HAP-1 (cell line): ENCODE data around the gene DDI1.

Experiments used
- DNase-seq, 2 experiments: peaks; one replicate each; pipeline ENCODE4 v3.0.0-alpha.2; 2016 to 2020; ENCODE audit warnings: low spot score in 2 of 2
- H3K27me3 ChIP-seq: fragments of 250-450 bp; sonication (Bioruptor Pico); 2 replicates; pipeline ENCODE4 v1.5.1; 2020; ENCODE audit warnings: low read depth, mild to moderate bottlenecking, moderate library complexity
- H3K36me3 ChIP-seq: fragments of 250-450 bp; sonication (Bioruptor Pico); replicated peaks from 2 replicates; pipeline ENCODE4 v1.5.1; 2020; ENCODE audit warnings: mild to moderate bottlenecking
- H3K4me1 ChIP-seq: fragments of 250-450 bp; sonication (Bioruptor Pico); 2 replicates; pipeline ENCODE4 v1.5.1; 2020; ENCODE audit warnings: mild to moderate bottlenecking
- H3K4me3 ChIP-seq: fragments of 250-450 bp; sonication (Bioruptor Pico); 2 replicates; pipeline ENCODE4 v1.5.1; 2020; ENCODE audit warnings: mild to moderate bottlenecking, moderate library complexity
- H3K9me3 ChIP-seq: fragments of 250-450 bp; sonication (Bioruptor Pico); 2 replicates; pipeline ENCODE4 v1.5.1; 2020; ENCODE audit warnings: mild to moderate bottlenecking, moderate library complexity
- in situ Hi-C: fragments of 300-500 bp; cut with MboI; formaldehyde crosslinking; loops from 3 replicates; pipeline ENCODE4 v1.14.3; 2020; ENCODE audit warnings: low sequenced_read_pairs, inconsistent platforms, mixed read lengths

Gene DDI1

GRCh38 chr11:104051778-104052177 lies 15.3 kb downstream of the DDI1 start:
- no peaks in the 10 kb centered on the region for H3K4me1 ChIP-seq
- no peak for DNase-seq
- in situ Hi-C loops = no loop called here
- H3K9me3 ChIP-seq = no peaks in the 10 kb centered on the region
- H3K4me3 ChIP-seq = no peak overlapping the region
- no peaks in the 10 kb centered on the region for H3K27me3 ChIP-seq
- H3K36me3 ChIP-seq = no peaks in the 10 kb centered on the region

GRCh38 chr11:104053743-104054478 lies 17.5 kb downstream of the DDI1 start:
- Histone ChIP-seq H3K27me3 (no peaks in the 10 kb centered on the region), H3K4me1 (no peaks in the 10 kb centered on the region), H3K4me3 (no peak overlapping the region), H3K9me3 (no peaks in the 10 kb centered on the region), H3K36me3 (no peaks in the 10 kb centered on the region)
- no peak for DNase-seq
- in situ Hi-C loops = no loop called here

- in situ Hi-C loops = no loop called here
- no peaks in the 10 kb centered on the region for H3K36me3 ChIP-seq
- no peak for DNase-seq
These were observed 18.6 kb downstream of the DDI1 start for GRCh38 chr11:104054911-104055529.

GRCh38 chr11:104055596-104055995 lies 19.2 kb downstream of the DDI1 start:
- Histone ChIP-seq H3K4me1 (no peaks in the 10 kb centered on the region), H3K9me3 (no peaks in the 10 kb centered on the region), H3K27me3 (no peaks in the 10 kb centered on the region), H3K36me3 (no peaks in the 10 kb centered on the region), H3K4me3 (no peak overlapping the region)
- in situ Hi-C loops = no loop called here
- no peak for DNase-seq

More at GRCh38 chr11:104054911-104055529, 18.6 kb downstream of the DDI1 start:
- Histone ChIP-seq H3K9me3 (no peaks in the 10 kb centered on the region), H3K4me3 (no peak overlapping the region), H3K4me1 (no peaks in the 10 kb centered on the region), H3K27me3 (no peaks in the 10 kb centered on the region)

GRCh38 chr11:104057908-104058307 lies 21.5 kb downstream of the DDI1 start:
- DNase-seq = no peak
- Histone ChIP-seq H3K9me3 (no peaks in the 10 kb centered on the region), H3K4me1 (no peaks in the 10 kb centered on the region), H3K27me3 (no peaks in the 10 kb centered on the region), H3K36me3 (no peaks in the 10 kb centered on the region), H3K4me3 (no peak overlapping the region)
- in situ Hi-C loops = no loop called here

- in situ Hi-C loops = no loop called here
- H3K4me3 ChIP-seq = no peak overlapping the region
- no peak for DNase-seq
- H3K27me3 ChIP-seq = 0 out of 2 replicates have a peak, but pooled peaks cover 2% of the 10 kb centered on the region
- no peaks in the 10 kb centered on the region for H3K9me3 ChIP-seq
- no peaks in the 10 kb centered on the region for H3K36me3 ChIP-seq
- no peaks in the 10 kb centered on the region for H3K4me1 ChIP-seq
These were observed 22.2 kb downstream of the DDI1 start for GRCh38 chr11:104058680-104059079.

- in situ Hi-C loops = no loop called here
- DNase-seq = no peak
These were observed 23.8 kb downstream of the DDI1 start for GRCh38 chr11:104060004-104060794.

GRCh38 chr11:104060820-104061219 lies 24.4 kb downstream of the DDI1 start:
- H3K4me3 ChIP-seq = no peak overlapping the region
- no peaks in the 10 kb centered on the region for H3K4me1 ChIP-seq
- in situ Hi-C loops = no loop called here
- H3K9me3 ChIP-seq = no peaks in the 10 kb centered on the region
- H3K36me3 ChIP-seq = no peaks in the 10 kb centered on the region
- DNase-seq = no peak
- 0 out of 2 replicates have a peak, but pooled peaks cover 5% of the 10 kb centered on the region for H3K27me3 ChIP-seq

More at GRCh38 chr11:104060004-104060794, 23.8 kb downstream of the DDI1 start:
- H3K36me3 ChIP-seq = no peaks in the 10 kb centered on the region
- H3K4me1 ChIP-seq = no peaks in the 10 kb centered on the region
- no peak overlapping the region for H3K4me3 ChIP-seq
- no peaks in the 10 kb centered on the region for H3K9me3 ChIP-seq
- H3K27me3 ChIP-seq = 0 out of 2 replicates have a peak, but pooled peaks cover 5% of the 10 kb centered on the region

- no peak for DNase-seq
- H3K4me3 ChIP-seq = no peak overlapping the region
- in situ Hi-C loops = no loop called here
These were observed 25.5 kb downstream of the DDI1 start for GRCh38 chr11:104061853-104062521.

GRCh38 chr11:104064034-104064630 lies 27.7 kb downstream of the DDI1 start:
- in situ Hi-C loops = no loop called here

More at GRCh38 chr11:104061853-104062521, 25.5 kb downstream of the DDI1 start:
- Histone ChIP-seq H3K9me3 (no peaks in the 10 kb centered on the region), H3K27me3 (0 out of 2 replicates have a peak, but pooled peaks cover 5% of the 10 kb centered on the region), H3K36me3 (no peaks in the 10 kb centered on the region), H3K4me1 (no peaks in the 10 kb centered on the region)

GRCh38 chr11:104067534-104067933 lies 31.1 kb downstream of the DDI1 start:
- in situ Hi-C loops = no loop called here
- H3K9me3 ChIP-seq = no peaks in the 10 kb centered on the region
- no peaks in the 10 kb centered on the region for H3K4me1 ChIP-seq
- no peak for DNase-seq
- H3K4me3 ChIP-seq = no peak overlapping the region
- no peaks in the 10 kb centered on the region for H3K36me3 ChIP-seq
- H3K27me3 ChIP-seq = 0 out of 2 replicates have a peak, but pooled peaks cover 5% of the 10 kb centered on the region

More at GRCh38 chr11:104064034-104064630, 27.7 kb downstream of the DDI1 start:
- H3K9me3 ChIP-seq = no peaks in the 10 kb centered on the region
- no peak overlapping the region for H3K4me3 ChIP-seq
- no peak for DNase-seq
- H3K36me3 ChIP-seq = no peaks in the 10 kb centered on the region
- no peaks in the 10 kb centered on the region for H3K4me1 ChIP-seq
- H3K27me3 ChIP-seq = 0 out of 2 replicates have a peak, but pooled peaks cover 5% of the 10 kb centered on the region

GRCh38 chr11:104073950-104074705 lies 37.7 kb downstream of the DDI1 start:
- Histone ChIP-seq H3K36me3 (no peaks in the 10 kb centered on the region), H3K4me3 (no peak overlapping the region), H3K9me3 (no peaks in the 10 kb centered on the region), H3K4me1 (no peaks in the 10 kb centered on the region), H3K27me3 (no peaks in the 10 kb centered on the region)
- no peak for DNase-seq
- in situ Hi-C loops = no loop called here
